Ammon's horn (tissue), 1 donor: ENCODE results near the gene PGP.

Source experiments
- DNase-seq: peaks from one replicate; pipeline ENCODE4 v3.0.0-alpha.2; 2016; ENCODE audit warnings: low spot score

The PGP gene

DNA sequence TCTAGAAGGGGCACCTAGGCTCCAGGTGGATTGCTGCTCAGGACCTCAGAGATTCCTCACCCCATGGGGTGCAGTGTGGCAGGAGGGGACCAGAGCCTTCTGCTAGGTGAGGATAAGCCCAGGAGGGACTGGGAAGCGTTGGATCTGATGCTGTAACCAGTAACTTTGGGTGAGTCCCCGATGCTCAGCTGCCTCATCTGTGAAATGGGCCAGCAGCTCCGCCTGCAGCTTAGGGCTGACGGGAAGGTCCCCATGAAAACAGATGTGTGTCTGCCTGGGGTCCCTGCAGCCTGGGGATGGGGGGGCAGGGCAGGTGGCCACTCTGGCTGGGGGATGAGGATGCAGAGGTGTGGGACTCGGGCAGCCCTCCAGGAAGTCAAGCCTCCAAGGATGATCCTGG is 15.5 kb downstream of the PGP start:
- DNase-seq: no peak

DNA sequence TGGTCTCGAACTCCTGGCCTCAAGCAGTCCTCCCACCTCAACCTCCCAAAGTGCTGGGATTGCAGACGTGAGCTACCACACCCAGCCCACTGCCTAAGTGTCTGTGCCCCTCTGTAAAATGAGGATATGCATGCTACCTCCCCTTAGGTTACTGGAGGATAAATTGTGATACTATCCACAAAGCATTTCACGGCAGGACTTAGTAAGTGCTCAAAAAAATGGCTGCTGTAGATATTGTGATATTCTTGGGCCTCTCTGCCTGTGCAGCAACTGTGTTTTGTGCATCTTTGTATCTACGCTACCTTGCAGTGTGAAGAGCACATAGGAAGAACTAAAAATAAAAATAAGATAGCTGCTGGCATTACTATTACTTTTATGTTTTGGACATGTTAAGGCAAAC is 16.4 kb downstream of the PGP start:
- no peak for DNase-seq

GRCh38 chr16:2197765-2198164 is 16.9 kb downstream of the PGP start:
- DNase-seq: no peak

- no peak for DNase-seq
These were observed 17.6 kb downstream of the PGP start for GRCh38 chr16:2196981-2197511.

- DNase-seq: no peak
These were observed 18.3 kb downstream of the PGP start, which contains the start of gene CASKIN1 for GRCh38 chr16:2196162-2196980. TSS of gene CASKIN1 (minus strand) at chr16:2196605. CDS start at chr16:2196432, 173 bp downstream.

GRCh38 chr16:2195322-2196161 is 19.1 kb downstream of the PGP start:
- no peak for DNase-seq

DNA sequence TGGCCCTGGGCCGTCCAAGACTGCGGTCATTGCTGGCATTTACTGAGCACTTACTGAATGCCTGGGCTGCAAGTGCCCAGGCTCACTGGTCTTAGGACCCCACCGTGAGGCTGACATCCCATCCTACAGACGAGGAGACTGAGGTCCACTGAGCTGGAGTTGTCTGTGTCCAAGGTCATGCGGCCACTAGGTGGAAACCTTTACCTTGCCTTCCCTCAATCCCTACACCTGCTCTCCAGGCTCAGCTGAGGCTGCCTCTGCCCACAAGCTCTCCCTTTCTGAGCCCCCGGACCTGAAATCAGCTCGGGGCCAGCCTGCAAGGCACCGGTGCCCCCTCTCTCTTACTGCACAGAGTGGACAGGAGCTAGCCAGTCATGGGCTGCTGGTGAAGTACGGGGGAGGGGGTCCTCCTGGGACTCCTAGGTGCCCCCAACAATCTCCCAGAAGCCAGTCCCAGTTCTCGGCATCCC is 19.8 kb downstream of the PGP start:
- DNase-seq: no peak

- no peak for DNase-seq
These were observed 20.3 kb downstream of the PGP start for GRCh38 chr16:2194166-2194834.

- DNase-seq: no peak
These were observed 23.3 kb downstream of the PGP start for GRCh38 chr16:2191446-2191706.

DNA sequence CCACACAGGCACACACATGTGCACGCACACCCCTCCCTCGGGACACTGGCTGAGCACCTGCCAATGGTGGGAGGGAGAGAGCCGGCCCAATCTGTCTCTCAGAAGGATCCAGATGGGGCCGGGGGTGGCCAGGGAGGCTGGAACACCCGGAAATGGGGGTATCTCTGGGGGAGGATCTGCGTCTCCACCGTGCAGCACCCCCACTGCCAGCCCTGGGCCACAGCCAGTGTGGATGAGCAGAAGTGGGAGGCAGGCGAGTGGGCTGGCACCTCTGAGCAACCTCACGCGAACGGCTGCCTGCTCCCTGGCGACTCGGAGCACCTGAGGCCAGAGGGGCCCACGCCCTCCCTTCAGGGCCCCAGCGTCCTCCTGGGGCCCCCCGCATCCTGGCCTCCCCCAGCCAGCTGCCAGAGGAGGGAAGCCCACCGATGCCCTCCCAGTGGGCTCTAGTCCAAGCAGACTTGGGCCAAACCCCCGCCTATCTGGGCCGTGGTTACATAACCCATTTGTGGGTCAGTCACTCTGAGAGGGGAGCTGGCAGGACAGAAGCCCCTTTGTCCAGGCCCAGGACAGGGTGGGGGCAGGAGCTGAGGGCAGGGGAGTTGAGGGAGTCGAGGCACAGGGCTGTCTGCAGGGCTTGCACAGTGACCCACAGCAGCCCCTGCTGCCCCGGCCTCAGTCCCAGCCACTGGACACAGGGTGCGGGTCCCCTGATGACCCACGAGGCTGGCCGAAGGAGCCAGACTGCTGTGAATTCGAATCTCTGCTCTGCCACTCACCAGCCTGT is 23.8 kb downstream of the PGP start:
- DNase-seq: peak; percentile 75

GRCh38 chr16:2190002-2190658 is 24.5 kb downstream of the PGP start:
- no peak for DNase-seq

DNA sequence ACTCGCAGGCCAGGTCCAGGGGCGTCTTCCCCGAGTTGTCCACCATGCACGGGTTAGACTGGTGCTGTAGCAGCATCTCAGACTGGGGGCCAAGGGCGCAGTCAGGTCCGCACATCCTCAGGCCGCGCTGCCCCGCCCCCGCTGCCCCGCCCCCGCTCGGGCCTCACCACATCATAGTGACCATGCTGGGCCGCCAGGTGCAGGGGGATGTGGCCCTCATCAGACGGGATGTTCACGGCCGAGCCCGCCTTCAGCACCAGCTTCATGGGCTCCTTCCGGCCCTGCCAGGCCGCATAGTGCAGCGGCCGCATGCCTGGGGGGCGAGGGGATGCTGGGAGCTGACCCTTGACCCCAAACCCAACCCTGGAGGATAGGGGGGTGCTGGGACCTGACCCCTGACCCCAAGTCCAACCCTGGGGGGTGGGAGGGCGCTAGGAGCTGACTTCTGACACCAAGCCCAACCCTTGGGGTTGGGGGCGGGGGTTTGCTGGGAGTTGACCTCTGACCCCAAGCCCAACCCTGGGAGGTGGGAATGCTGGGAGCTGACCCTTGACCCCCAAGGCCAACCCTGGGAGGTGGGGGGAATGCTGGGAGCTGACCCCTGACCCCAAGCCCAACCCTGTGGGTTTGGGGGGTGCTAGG is 25.3 kb downstream of the PGP start:
- no peak for DNase-seq

GRCh38 chr16:2188395-2188794 is 26.2 kb downstream of the PGP start:
- no peak for DNase-seq

DNA sequence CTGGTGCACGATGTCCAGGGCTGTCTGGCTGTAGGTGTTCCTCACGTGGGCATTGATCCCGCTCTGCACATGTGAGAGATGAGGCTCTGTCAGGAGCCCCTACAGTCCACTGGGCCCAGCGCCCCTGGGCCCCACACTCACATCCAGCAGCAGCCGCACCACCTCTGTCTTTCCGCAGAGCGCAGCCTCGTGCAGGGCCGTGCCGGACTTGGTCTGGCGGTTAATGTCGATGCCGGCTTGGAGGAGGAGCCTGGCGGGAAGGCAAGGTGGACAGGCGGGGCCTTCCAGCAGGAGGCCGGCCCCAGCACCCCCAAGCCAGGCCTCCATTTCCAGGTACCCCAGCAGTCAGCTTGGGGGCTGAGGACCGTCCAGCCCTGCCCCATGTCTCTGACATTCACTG is 27.4 kb downstream of the PGP start:
- no peak for DNase-seq

DNA sequence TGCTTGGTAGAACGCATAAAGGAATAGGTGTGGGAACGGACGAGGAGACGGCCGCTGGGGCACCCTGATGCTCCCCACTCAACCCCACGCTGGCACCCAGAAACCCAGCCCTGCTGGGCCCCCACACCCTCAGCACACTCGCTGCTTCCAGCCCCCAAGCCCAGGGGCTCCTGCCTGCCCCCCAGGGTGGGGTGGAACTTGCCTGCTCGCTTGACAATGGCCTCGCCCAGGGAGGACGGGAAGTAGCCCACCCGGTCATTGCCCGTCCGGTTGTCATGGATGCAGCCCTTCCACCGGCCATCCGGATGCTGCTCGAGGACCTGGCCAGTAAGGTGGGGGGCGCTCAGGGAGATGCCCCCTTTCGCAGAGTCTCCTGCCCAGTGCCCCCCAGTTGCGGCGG is 28.1 kb downstream of the PGP start:
- DNase-seq: no peak

DNA sequence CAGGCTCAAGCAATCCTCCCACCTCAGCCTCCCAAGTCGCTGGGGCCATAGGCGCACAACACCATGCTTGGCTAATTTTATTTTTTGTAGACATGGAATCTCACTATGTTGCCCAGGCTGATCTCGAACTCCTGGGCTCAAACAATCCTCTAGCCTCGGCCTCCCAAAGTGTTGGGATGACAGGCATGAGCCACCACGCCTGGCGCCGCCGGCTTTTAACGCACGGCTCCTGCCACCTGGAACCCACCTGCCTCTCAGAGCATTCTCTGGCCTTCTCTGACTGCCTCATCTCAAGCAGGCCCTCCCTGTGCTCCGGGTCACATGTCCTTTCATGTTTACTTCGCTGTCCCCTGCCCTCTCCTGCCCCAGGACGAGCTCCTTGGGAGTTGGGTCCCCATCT is 28.6 kb downstream of the PGP start:
- DNase-seq: no peak

- no peak for DNase-seq
These were observed 29.7 kb downstream of the PGP start for GRCh38 chr16:2184962-2185361.

- DNase-seq: no peak
These were observed 30.3 kb downstream of the PGP start for GRCh38 chr16:2184346-2184745.

DNA sequence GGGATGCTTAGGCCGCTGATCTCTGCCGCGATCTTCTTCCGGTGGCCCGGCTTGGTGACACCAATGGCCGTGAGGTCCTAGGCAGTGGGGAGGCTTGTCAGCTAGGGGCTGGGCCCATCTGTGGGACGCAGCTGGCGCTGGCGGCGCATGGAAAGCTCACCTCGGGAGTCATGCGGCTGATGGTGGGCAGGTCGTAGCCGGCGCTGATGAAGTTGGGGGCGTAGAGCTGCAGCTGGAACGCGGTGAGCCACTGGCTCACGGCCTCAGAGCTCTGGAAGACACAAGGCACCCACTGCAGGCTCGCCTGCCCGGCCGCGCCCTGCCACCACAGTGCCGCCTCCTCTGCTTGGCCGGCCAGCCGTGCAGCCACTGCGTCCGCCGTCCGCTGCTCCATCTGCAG is 31.0 kb downstream of the PGP start:
- DNase-seq: no peak

GRCh38 chr16:2181952-2182351 is 32.7 kb downstream of the PGP start:
- DNase-seq: no peak
